Measurements from ENCODE around the gene BNIP2.
"Not testable (repeated sequence)": the region's sequence is repeated elsewhere in the genome, so short reads cannot be mapped to it uniquely, and the experiment has no call there.

DNA sequence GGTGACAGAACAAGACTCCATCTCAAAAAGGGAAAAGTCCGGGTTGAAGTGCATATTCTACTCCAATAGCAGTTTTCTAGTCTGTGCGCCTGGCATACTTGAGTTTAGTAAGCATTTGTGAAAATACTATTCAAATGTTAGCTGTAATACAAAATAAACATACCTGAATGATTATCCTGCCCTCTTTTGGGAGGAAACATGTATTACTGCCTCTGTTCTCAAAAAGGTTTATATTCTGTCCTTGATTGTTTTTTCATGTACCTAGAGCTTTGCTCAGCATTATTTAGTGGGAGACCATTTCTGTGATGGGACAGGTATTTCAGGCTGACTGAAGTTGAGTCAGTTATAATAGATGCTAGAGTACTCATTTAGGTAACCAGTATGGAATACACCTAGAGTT is 51.6 kb downstream of the BNIP2 start:
- not testable (repeated sequence) for TF ChIP-seq EZH2 (IDR thresholded peaks at IDR 0.05); FOSL1 (IDR thresholded peaks at IDR 0.05; ENCODE audit: low read depth); TCF7L2 (IDR thresholded peaks at IDR 0.05; ENCODE audit: borderline replicate concordance, extremely low read depth, insufficient read depth, insufficient read length); POLR2A (IDR thresholded peaks at IDR 0.05; ENCODE audit: borderline replicate concordance, extremely low read depth, insufficient read depth, insufficient read length); EGR1 (IDR thresholded peaks at IDR 0.05; ENCODE audit: low read depth); REST (IDR thresholded peaks at IDR 0.05; ENCODE audit: low read depth); EZH2phosphoT487 (IDR thresholded peaks at IDR 0.05; ENCODE audit: borderline replicate concordance); SIN3A (IDR thresholded peaks at IDR 0.05; ENCODE audit: low read depth); POLR2AphosphoS5 (IDR thresholded peaks at IDR 0.05; ENCODE audit: low read depth, low read length); ELF1 (IDR thresholded peaks at IDR 0.05; ENCODE audit: borderline replicate concordance, low read depth); YY1 (IDR thresholded peaks at IDR 0.05; ENCODE audit: extremely low read depth, insufficient replicate concordance, low read depth, low read length)
- TF ChIP-seq CTCF (IDR thresholded peaks at IDR 0.05 in 2 of 3, conservative IDR thresholded peaks at IDR 0.05 in 1 of 3; ENCODE audit: borderline replicate concordance in 1 of 3, insufficient read depth in 1 of 3, low read depth in 2 of 3, low read length in 2 of 3), result peak in 2 of 3 experiments; percentile 18 to 35; a peak in 3 of 6 replicates
- TF ChIP-seq, protein P1, sequence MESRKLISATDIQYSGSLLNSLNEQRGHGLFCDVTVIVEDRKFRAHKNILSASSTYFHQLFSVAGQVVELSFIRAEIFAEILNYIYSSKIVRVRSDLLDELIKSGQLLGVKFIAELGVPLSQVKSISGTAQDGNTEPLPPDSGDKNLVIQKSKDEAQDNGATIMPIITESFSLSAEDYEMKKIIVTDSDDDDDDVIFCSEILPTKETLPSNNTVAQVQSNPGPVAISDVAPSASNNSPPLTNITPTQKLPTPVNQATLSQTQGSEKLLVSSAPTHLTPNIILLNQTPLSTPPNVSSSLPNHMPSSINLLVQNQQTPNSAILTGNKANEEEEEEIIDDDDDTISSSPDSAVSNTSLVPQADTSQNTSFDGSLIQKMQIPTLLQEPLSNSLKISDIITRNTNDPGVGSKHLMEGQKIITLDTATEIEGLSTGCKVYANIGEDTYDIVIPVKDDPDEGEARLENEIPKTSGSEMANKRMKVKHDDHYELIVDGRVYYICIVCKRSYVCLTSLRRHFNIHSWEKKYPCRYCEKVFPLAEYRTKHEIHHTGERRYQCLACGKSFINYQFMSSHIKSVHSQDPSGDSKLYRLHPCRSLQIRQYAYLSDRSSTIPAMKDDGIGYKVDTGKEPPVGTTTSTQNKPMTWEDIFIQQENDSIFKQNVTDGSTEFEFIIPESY (IDR thresholded peaks at IDR 0.05; ENCODE audit: extremely low read depth, insufficient replicate concordance, low read length), result not testable (repeated sequence)
- TF ChIP-seq RAD21 (IDR thresholded peaks at IDR 0.05; ENCODE audit: low read depth), result peak; percentile 37; the same call in 1 of the 2 replicates

Measured in HCT116 (cell line).